HPDE6-E6E7 (cell line): ENCODE measurements around the gene PPM1L.

Experiments used
- DNase-seq: peaks from one replicate; pipeline ENCODE4 v3.0.0; 2011; ENCODE audit warnings: missing footprints; ENCODE audit errors: extremely low spot score

Gene PPM1L

DNA sequence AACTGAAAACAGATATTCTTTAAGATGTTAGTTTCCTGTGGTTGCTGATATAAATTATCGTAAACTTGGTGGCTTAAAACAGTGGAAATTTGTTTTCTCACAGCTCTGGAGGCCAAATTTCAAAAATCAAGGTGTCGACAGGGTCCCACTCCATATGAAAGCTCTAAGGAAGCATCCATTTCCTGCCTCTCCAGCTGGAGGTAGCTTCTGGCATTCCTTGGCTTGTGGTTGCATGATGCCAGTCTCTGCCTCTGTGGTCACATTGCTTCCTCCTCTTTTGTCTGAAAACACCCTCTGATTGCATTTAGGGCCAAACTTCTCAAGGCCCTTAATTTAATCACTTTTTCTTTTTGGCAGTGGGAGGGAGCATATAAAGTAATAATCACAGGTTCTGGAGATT, 96.8 kb downstream of the PPM1L start:
- DNase-seq = no peak

DNA sequence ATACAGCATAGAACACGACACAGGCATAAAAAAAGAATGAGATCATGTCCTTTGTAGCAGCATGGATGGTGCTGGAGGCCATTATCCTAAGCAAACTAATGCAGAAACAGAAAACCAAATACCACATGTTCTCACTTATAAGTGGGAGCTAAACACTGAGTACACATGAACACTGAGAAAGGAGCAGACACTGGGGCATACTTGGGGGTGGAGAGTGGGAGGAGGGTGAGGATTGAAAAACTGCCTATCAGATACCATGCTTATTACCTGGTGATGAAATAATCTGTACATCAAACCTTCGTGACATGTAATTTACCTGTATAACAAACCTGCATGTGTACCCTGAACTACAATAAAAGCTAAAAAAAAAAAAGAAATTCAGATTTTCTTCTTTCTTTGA, 100.4 kb downstream of the PPM1L start:
- no peak for DNase-seq

DNA sequence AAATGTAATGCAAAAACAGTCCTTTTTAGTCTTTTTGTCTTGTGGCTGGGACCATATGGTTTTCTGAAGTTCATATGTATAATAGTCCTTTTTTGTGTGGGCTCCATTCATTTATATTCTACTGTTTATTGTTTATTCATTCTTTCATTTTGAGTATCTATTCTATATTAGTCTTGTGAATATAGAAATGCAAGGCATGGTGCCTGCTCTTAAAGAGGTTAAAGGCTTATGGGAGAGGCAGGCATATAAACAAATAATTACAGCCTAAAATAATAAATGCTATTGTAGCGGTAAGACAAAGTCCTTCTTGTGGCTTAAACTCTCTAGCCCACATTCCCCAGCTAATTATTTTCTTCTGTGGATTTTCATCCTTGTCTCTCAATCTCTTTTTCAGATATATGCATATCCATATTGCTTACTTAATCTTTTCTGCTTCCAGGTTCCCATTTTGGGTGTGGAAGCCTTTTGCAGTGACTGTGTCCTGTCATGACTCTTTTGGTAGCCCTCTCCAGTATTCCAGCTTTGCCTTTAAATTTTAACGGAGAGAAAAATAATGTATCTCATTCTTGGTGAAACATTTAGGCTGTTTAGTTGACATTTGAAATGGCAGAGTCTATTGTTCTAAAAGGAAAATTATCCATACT, 101.6 kb downstream of the PPM1L start:
- DNase-seq = no peak

GRCh38 chr3:160860346-160860745, 104.3 kb downstream of the PPM1L start:
- DNase-seq = no peak

- DNase-seq = peak; percentile 11
Observed at GRCh38 chr3:160869825-160870224, 113.8 kb downstream of the PPM1L start.

GRCh38 chr3:160870327-160870726, 114.3 kb downstream of the PPM1L start:
- no peak for DNase-seq

GRCh38 chr3:160874736-160875135, 118.7 kb downstream of the PPM1L start:
- DNase-seq = no peak

GRCh38 chr3:160876643-160877042, 120.6 kb downstream of the PPM1L start:
- DNase-seq = no peak

- no peak for DNase-seq
Observed at GRCh38 chr3:160879859-160880258, 123.8 kb downstream of the PPM1L start.

- DNase-seq = no peak
Observed at GRCh38 chr3:160883373-160883772, 127.3 kb downstream of the PPM1L start.

DNA sequence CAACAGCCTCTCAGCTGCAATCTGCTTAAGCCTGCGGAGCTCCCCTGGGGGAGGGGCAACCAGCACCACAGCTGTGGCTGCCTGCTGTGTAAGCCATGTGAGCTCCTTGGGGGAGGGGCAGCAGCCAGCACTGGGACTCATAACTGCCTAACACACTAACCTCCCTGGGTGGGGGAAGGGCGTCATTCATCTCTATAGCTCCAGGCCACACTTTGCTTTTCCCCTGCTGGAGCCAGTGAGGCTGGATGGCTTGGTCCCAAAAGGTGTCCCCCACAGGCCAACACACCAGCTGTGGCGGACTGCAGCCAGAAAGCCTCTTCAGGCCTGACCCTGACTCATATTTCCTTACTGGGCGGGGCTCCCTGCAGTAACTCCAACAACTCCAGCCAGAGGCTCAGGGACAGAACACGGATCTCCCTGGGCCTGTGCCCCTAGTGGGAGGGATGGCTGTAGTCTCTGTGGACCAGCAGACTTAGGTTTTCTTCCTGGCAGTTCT, 129.8 kb downstream of the PPM1L start:
- DNase-seq = no peak

DNA sequence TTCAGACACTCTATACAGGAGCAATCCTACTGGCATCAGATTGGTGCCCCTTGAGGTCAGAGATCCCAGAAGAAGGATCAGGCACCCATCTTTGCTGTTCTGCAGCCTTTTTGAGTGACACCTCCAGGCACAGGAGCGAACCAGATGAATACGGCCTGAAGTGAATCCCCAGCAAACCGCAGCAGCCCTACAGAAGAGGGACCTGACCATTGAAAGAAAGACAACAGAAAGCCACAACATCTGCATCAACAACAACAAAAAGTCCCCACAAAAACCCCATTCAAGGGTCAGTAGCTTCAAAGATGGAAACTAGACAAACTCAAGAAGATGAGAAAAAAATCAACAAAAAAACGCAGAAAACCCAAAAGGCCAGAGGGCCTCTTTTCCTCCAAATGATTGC, 130.4 kb downstream of the PPM1L start:
- no peak for DNase-seq

DNA sequence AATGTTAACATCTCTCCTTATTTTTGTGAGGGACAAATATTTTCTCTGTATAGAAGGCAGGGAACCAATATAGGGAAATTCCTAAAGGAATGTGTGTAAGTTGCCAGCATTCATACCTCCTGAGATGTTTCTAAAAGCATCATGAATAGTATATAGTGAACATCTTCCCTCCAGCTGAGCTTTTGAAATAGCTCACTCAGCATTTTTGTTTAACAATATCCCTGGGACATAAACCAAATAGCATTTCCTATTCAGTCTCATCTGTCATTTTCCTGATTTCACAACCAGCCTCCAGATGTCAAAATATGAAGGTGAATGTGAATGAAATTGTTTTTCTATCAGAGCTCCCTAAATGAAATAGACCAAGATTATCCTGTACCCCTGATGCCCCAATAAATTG, 137.2 kb downstream of the PPM1L start:
- no peak for DNase-seq

GRCh38 chr3:160904691-160905090, 148.7 kb downstream of the PPM1L start:
- no peak for DNase-seq

DNA sequence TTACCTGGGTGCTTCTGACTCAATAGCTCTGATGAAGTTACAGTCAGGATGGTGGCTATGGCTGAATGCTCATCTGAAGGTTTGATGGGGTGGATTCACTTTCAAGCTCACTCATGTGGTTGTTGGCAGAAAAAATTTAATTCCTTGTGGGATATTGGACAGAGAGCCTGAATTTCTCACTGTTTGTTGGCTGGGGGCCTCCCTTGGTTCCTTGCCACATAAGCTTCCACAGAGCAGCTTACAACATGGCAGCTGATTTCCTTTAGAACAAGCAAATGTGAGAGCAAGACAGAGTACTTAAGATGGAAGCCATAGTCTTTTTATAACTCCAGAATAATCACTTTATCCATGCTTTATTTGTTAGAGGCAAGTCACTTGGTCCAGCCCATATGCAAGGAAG, 150.6 kb downstream of the PPM1L start:
- no peak for DNase-seq

GRCh38 chr3:160909917-160910316, 153.9 kb downstream of the PPM1L start:
- DNase-seq = no peak

DNA sequence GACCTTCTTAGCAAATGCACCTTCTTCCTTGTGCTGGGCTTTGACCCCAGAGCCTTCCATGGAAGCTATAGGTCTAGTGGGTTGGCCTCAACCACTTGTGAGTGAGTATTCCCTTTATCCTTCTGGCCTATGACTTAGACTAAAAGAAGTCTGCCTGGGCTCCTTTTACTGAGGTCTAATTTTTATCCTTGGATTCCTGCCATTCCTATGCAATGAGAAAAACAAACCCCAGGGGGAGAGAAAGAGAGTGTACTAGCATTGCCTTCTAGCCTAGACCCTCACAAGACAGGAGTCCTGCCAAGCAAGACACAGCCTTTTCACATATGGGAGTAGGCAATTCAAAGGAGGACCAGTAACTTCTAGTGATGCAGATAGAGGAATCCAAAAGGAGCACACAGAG, 155.4 kb downstream of the PPM1L start:
- no peak for DNase-seq

- DNase-seq = no peak
Observed at GRCh38 chr3:160916472-160916871, 160.4 kb downstream of the PPM1L start.

GRCh38 chr3:160919942-160920341, 163.9 kb downstream of the PPM1L start:
- no peak for DNase-seq

DNA sequence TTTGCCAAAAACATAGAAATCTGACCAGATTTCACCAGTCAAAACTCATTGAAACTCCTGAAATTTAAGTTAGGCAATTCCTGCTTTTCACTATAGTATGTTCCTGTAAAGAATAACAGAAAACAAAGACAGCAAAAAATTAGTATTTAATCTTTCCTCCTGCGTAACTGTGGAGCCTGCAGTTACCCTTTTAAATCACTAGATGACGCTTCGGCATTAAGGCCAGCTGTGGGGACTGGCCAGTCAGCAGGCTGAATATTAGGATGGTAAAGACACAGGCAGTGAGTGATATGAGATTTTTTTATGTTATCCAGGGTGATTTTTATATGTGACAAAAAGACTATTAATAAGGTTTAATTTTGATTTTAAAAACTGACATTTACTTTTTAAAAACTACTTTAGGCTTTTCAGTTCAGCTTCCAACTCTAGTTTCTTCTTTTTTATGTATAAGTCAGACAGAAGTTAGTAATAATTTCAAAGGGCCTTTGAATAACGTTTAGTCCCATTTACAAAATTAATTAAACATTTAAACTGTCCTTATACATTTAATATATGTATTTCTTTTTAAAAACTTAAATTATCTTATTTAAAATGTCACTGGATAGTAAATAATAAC, 165.1 kb downstream of the PPM1L start:
- DNase-seq = peak; percentile 50

- no peak for DNase-seq
Observed at GRCh38 chr3:160924776-160925175, 168.7 kb downstream of the PPM1L start.

DNA sequence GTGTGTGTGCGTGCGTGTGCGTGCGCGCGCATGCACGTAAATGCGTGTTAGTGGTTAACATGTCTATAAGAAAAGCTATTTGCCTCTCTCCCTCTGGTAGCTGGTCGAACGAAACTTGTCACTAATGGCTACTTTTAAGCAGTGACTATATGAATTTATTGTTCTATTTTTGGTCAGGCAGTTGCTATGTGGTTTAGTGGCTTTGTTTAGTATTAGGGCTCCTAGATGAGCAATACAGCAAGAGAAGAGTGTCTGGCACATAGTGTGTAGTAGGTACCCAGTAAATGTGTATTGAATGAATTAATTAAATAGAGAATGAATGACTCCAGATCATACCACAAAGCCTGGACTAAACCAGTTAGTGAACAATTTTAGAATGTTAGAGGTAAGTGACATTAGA, 171.6 kb downstream of the PPM1L start:
- no peak for DNase-seq

- no peak for DNase-seq
Observed at GRCh38 chr3:160928183-160928726, 172.2 kb downstream of the PPM1L start.
